Left forelimb (tissue), 1 donor: ENCODE measurements around the gene MGAT2.
"Not testable (repeated sequence)": the region's sequence is repeated elsewhere in the genome, so short reads cannot be mapped to it uniquely, and the experiment has no call there.

Experiments
- DNase-seq: peaks from one replicate; pipeline ENCODE4 v3.0.0-alpha.2; 2018; ENCODE audit warnings: low spot score

MGAT2 gene

DNA sequence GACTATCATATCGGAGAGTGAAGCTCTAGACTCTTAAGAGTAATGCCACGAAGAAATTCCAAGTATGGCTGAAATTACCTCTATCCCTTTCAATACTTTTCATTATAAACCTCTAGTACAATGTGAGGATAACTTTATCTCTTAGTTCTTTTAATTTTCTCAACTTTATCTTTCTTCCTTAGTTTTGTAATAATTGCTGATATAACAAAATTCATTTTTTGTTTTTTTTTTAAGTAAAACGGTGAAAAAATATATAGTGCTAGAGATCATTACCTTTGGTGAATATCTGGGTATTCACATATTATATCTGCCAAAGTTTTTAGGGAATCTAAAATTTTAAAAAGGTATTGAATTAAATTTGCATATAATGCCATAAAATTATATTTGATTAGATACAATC lies 33.9 kb downstream of the MGAT2 start:
- DNase-seq, result no peak

DNA sequence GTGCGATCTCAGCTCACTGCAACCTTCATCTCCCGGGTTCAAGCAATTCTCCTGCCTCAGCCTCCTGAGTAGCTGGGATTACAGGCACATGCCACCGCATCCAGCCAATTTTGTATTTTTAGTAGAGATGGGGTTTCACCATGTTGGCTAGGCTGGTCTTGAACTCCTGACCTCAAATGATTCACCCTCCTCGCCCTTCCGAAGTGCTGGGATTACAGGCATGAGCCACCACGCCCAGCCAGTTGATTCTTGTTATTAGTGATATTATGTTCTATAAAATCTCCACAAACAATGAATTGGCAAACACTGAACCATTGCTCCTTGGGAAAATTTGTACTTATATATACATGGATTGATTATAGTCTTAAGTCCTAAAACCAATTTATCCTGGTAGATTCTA lies 36.9 kb downstream of the MGAT2 start:
- DNase-seq, result not testable (repeated sequence)

DNA sequence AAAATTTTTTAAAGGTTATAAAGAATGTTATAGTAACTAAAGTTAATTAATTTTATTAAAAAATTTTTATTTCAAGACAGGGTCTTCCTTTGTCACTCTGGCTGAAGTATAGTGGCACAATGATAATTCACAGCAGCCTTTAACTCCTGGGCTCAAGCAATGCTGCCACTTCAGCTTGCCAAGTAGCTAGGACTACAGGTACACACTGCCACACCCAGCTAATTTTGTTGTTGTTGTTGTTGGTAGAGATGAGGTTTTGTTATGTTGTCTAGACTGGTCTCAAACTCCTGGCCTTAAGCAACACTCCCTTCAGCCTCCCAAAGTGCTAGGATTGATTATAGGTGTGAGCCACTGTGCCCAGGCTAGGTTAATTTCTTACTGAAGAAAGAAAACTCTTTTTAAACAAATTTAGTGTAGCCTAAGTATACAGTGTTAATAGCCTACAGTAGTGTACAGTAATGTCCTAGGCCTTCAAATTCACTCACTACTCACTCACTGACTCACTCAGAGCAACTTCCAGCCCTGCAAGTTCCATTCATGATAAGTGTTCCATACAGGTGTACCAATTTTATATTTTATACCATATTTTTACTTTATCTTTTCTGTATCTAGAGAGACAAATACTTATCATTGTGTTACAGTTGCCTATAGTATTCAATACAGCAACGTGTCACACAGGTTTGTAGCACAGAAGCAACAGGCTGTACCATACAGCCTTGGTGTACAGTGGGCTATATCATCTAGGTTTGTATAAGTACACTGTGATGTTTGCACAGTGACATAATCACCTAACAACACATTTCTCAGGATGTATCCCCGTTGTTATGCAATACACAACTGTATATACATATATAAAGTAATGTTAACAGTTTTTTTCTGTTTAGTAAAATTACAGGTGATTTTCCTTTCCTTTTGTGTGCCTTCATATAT lies 39.2 kb downstream of the MGAT2 start:
- no peak for DNase-seq

DNA sequence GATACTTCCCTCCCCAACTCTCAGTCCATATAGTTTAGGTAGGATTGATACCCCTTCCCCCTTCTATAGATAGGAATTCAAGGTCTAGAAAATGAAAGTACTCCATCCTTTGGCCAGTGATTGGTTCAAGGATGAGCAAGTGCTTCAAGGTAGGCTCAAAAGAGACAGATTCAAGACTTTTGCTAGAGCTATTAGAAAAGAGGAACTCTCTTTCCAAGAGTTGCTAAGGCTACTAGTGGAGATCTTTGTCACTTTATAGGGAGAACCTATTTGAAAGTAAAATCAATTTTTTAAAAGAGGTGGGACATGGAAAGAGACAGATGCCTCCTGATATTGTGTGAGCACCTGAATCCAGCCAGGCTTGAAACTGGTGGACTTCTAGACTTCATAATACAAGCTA lies 49.9 kb downstream of the MGAT2 start:
- no peak for DNase-seq
